ENCODE measurements around the gene CFAP210. TPM values are rescaled to one million over a fixed set of nuclear protein-coding genes. Genes with fewer than 3 reads are reported as not detected.

Gene CFAP210
- total RNA-seq, 4 donors from 2014 or later = not detected

DNA sequence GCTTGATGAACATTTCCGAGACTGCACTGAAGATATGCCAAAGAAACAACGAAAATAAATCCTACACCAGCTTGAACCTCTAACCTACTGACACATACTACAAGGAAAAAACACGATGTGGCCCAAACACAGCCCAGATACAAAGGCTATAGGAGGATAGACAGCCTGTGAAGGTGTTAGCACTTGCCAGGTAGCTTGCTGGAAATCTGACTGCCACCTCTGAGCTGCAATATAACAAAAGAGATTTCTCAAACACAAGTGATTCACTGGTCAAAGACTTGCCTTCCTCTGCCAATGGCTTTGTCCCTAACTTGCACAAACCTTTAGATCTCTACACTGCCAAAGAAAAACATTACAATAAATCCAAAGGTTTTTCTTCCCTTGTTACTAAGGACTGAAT lies 21.1 kb downstream of the CFAP210 start:
- H3K27me3 ChIP-seq = no peaks in the 10 kb centered on the region
- 73% methylated on average over 3 of the region's 3 CpGs for WGBS
- no peak for DNase-seq (ENCODE audit: low spot score in 2 of 2)
- no peaks in the 10 kb centered on the region for H3K9me3 ChIP-seq
- no peak overlapping the region for H3K27ac ChIP-seq
- TF ChIP-seq, protein P1, sequence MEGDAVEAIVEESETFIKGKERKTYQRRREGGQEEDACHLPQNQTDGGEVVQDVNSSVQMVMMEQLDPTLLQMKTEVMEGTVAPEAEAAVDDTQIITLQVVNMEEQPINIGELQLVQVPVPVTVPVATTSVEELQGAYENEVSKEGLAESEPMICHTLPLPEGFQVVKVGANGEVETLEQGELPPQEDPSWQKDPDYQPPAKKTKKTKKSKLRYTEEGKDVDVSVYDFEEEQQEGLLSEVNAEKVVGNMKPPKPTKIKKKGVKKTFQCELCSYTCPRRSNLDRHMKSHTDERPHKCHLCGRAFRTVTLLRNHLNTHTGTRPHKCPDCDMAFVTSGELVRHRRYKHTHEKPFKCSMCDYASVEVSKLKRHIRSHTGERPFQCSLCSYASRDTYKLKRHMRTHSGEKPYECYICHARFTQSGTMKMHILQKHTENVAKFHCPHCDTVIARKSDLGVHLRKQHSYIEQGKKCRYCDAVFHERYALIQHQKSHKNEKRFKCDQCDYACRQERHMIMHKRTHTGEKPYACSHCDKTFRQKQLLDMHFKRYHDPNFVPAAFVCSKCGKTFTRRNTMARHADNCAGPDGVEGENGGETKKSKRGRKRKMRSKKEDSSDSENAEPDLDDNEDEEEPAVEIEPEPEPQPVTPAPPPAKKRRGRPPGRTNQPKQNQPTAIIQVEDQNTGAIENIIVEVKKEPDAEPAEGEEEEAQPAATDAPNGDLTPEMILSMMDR (IDR thresholded peaks at IDR 0.05) = no peak
- TF ChIP-seq POLR2AphosphoS5 (IDR thresholded peaks at IDR 0.05) = no peak
- TF ChIP-seq POLR2A (IDR thresholded peaks at IDR 0.05) = no peak
- TF ChIP-seq EP300 (IDR thresholded peaks at IDR 0.05) = no peak
- H3K4me3 ChIP-seq = no peak overlapping the region
- H3K36me3 ChIP-seq = no peaks in the 10 kb centered on the region
- H3K4me1 ChIP-seq = no peaks in the 10 kb centered on the region

DNA sequence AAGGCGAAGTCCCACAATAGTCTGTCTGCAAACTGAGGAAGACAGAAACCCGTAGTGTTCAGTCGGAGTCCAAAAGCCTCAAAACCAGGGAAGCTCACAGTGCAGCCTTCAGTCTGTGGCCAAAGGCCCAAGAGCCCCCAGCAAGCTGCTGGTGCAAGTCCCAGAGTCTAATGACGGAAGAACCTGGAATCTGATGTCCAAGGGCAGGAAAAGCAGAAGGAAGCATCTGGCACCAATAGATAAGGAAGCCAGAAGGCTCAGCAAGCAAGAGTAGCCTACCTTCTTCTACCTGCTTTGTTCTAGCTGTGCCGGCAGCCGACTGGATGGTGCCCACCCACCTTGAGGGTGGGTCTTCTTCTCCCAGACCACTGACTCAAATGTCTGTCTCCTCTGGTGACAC lies 21.8 kb downstream of the CFAP210 start:
- 81% methylated on average over 6 of the region's 6 CpGs for WGBS
- Histone ChIP-seq H3K4me1 (no peaks in the 10 kb centered on the region), H3K27me3 (no peaks in the 10 kb centered on the region), H3K9me3 (no peaks in the 10 kb centered on the region), H3K4me3 (no peak overlapping the region), H3K27ac (no peak overlapping the region), H3K36me3 (no peaks in the 10 kb centered on the region)
- TF ChIP-seq POLR2AphosphoS5 (IDR thresholded peaks at IDR 0.05) (no peak), POLR2A (IDR thresholded peaks at IDR 0.05) (no peak), EP300 (IDR thresholded peaks at IDR 0.05) (no peak)
- TF ChIP-seq, protein P1 (IDR thresholded peaks at IDR 0.05) = no peak
- DNase-seq (ENCODE audit: low spot score in 2 of 2) = no peak

DNA sequence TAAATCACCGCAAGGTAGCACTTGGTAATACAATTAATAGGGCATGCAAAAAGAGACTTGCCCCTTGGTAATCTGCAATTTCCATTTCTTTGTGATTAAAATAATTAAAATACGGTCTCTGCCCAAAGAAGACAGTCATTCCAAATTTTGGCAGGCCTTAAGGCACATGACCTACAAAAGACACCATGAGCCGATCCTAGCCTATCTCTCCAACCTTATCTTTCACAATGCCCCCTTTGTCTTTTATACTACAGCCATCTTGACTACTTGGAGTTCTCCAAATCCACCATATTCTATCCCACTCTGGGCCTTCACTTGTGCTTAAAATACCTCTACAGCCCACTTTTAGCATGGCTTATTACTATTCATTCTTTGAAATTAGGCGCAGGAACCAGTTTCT lies 23.3 kb downstream of the CFAP210 start:
- DNase-seq (ENCODE audit: low spot score in 2 of 2) = no peak
- Histone ChIP-seq H3K4me3 (no peak overlapping the region), H3K27me3 (no peaks in the 10 kb centered on the region), H3K36me3 (no peaks in the 10 kb centered on the region), H3K9me3 (no peaks in the 10 kb centered on the region), H3K4me1 (no peaks in the 10 kb centered on the region), H3K27ac (no peak overlapping the region)
- no peak for TF ChIP-seq POLR2A (IDR thresholded peaks at IDR 0.05)
- no peak for TF ChIP-seq EP300 (IDR thresholded peaks at IDR 0.05)
- no peak for TF ChIP-seq POLR2AphosphoS5 (IDR thresholded peaks at IDR 0.05)
- TF ChIP-seq, protein P1 (IDR thresholded peaks at IDR 0.05) = no peak
- WGBS = 96% methylated on average over 4 of the region's 4 CpGs

DNA sequence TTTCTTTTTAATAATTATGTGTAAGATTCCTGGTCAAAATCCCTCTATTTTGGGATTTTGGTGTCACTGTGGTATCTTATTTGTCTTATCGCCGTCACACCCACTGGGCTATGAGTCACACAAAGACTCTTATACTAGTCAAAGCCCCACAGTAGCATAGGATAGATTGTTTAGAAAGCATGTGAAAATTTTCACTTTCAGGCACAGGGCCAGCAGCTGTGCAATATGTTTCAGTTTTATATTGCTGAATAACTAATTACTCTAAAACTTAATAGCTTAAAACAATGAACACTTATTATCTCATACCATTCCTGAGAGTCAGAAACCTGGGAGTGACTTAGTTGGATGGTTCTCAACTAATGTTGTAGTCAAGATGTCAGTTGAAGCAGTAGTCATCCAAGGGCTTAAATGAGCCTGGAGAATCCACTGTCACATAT lies 24.0 kb downstream of the CFAP210 start:
- Histone ChIP-seq H3K36me3 (no peaks in the 10 kb centered on the region), H3K27me3 (no peaks in the 10 kb centered on the region), H3K4me3 (no peak overlapping the region), H3K9me3 (no peaks in the 10 kb centered on the region), H3K4me1 (no peaks in the 10 kb centered on the region), H3K27ac (no peak overlapping the region)
- DNase-seq (ENCODE audit: low spot score in 2 of 2) = no peak
- 91% methylated on average over 2 of the region's 2 CpGs for WGBS
- TF ChIP-seq POLR2A (IDR thresholded peaks at IDR 0.05) = no peak
- no peak for TF ChIP-seq EP300 (IDR thresholded peaks at IDR 0.05)
- TF ChIP-seq, protein P1 (IDR thresholded peaks at IDR 0.05) = no peak

DNA sequence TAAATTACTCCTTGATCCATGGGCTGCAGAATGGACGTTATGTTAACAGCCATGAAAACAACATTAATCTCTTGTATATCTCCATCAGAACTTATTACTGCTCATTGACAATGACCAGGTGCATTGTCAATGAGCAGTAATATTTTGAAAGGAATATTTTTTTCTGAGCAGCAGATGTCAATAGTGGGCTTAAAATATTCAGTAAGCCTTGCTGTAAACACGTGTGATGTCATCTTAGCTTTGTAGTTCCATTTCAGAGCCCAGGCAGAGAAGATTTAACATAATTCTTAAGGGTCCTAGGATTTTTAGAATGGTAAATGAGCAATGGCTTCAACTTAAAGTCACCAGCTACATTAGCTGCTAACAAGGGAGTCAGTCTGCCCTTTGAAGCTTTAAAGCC lies 26.6 kb downstream of the CFAP210 start:
- whole genome bisulfite sequencing = 34% methylated on average over 2 of the region's 2 CpGs
- Histone ChIP-seq H3K4me1 (no peaks in the 10 kb centered on the region), H3K27me3 (no peaks in the 10 kb centered on the region), H3K4me3 (no peak overlapping the region), H3K9me3 (no peaks in the 10 kb centered on the region), H3K27ac (no peak overlapping the region), H3K36me3 (no peaks in the 10 kb centered on the region)
- no peak for DNase-seq (ENCODE audit: low spot score in 2 of 2)
- no peak for TF ChIP-seq POLR2A (IDR thresholded peaks at IDR 0.05)

All from suprapubic skin (tissue), 4 donors.